ENCODE data around the gene TEN1.

The TEN1 gene

GRCh38 chr17:75987041-75987440 is 8.0 kb downstream of the TEN1 start:
- H3K4me3 ChIP-seq (ENCODE audit: low read depth, low read length): no peak overlapping the region
- no peak for TF ChIP-seq CTCF (conservative IDR thresholded peaks at IDR 0.05; ENCODE audit: low read depth, low read length)
- DNase-seq (ENCODE audit: low read depth): no peak

GRCh38 chr17:75991396-75991795 is 12.4 kb downstream of the TEN1 start:
- no peak for TF ChIP-seq CTCF (conservative IDR thresholded peaks at IDR 0.05; ENCODE audit: low read depth, low read length)
- DNase-seq (ENCODE audit: low read depth): no peak
- no peak overlapping the region for H3K4me3 ChIP-seq (ENCODE audit: low read depth, low read length)

GRCh38 chr17:75994802-75995370 is 15.8 kb downstream of the TEN1 start:
- no peak for TF ChIP-seq CTCF (conservative IDR thresholded peaks at IDR 0.05; ENCODE audit: low read depth, low read length)
- DNase-seq (ENCODE audit: low read depth): no peak
- no peak overlapping the region for H3K4me3 ChIP-seq (ENCODE audit: low read depth, low read length)

GRCh38 chr17:75995385-75995925 is 16.4 kb downstream of the TEN1 start:
- no peak for DNase-seq (ENCODE audit: low read depth)
- H3K4me3 ChIP-seq (ENCODE audit: low read depth, low read length): no peak overlapping the region
- TF ChIP-seq CTCF (conservative IDR thresholded peaks at IDR 0.05; ENCODE audit: low read depth, low read length): no peak

- peak; percentile 53 for DNase-seq (ENCODE audit: low read depth)
- no peak for TF ChIP-seq CTCF (conservative IDR thresholded peaks at IDR 0.05; ENCODE audit: low read depth, low read length)
- H3K4me3 ChIP-seq (ENCODE audit: low read depth, low read length): no peak overlapping the region
Observed at GRCh38 chr17:75996665-75997590, 17.9 kb downstream of the TEN1 start.

- no peak overlapping the region for H3K4me3 ChIP-seq (ENCODE audit: low read depth, low read length)
- no peak for DNase-seq (ENCODE audit: low read depth)
- TF ChIP-seq CTCF (conservative IDR thresholded peaks at IDR 0.05; ENCODE audit: low read depth, low read length): no peak
Observed at GRCh38 chr17:75998327-75998795, 19.3 kb downstream of the TEN1 start.
